Gastrocnemius medialis (tissue), 4 donors: ENCODE measurements around the gene TAF11L11. TPM values are rescaled to one million over a fixed set of nuclear protein-coding genes. Genes with fewer than 3 reads are reported as not detected.
"Not testable (repeated sequence)": the region's sequence is repeated elsewhere in the genome, so short reads cannot be mapped to it uniquely, and the experiment has no call there.

Experiments
- ATAC-seq, 2 donors: fragments of 150-250 bp; one replicate each; pipeline ENCODE4 v1.9.1; 2016
- DNase-seq, 2 donors: peaks; one replicate each; pipeline ENCODE4 v3.0.0-alpha.2; 2019
- H3K27ac ChIP-seq, 4 donors: fragments of 200-600 bp; sonication (generic); 1 replicate in 1 of 4; 2 replicates in 3 of 4; pipeline ENCODE4 v1.5.1; 2016 to 2018; ENCODE audit warnings: mild to moderate bottlenecking in 2 of 4, moderate library complexity in 1 of 4
- H3K27me3 ChIP-seq, 3 donors: fragments of 200-600 bp; sonication (generic) in 2 of 3; 1 replicate in 1 of 3; 2 replicates in 2 of 3; pipeline versions ENCODE4 v1.5.1 to v1.6.0; 2016 to 2019; ENCODE audit warnings: mild to moderate bottlenecking in 1 of 3, moderate library complexity in 1 of 3
- H3K36me3 ChIP-seq, 2 donors: fragments of 200-600 bp; sonication (generic) in 1 of 2; one replicate each; pipeline ENCODE4 v1.5.1; 2017 to 2018
- H3K4me1 ChIP-seq, 2 donors: fragments of 200-600 bp; sonication (generic) in 1 of 2; one replicate each; pipeline ENCODE4 v1.5.1; 2016 to 2017; ENCODE audit warnings: mild to moderate bottlenecking in 2 of 2
- H3K4me3 ChIP-seq, 4 donors: fragments of 200-600 bp; sonication (generic) in 3 of 4; 1 replicate in 1 of 4; 2 replicates in 3 of 4; pipeline ENCODE4 v1.5.1; 2016 to 2019; ENCODE audit warnings: mild to moderate bottlenecking in 2 of 4
- H3K9me3 ChIP-seq, 3 donors: fragments of 200-600 bp; sonication (generic) in 2 of 3; 1 replicate in 1 of 3; 2 replicates in 2 of 3; pipeline ENCODE4 v1.5.1; 2016 to 2019
- CTCF ChIP-seq, 5 experiments: fragments of 450-650 bp in 3 of 5; fragments of 200-600 bp in 2 of 5; sonication (generic) in 2 of 5; IDR thresholded peaks in 4 of 5; conservative IDR thresholded peaks in 1 of 5; 1 replicate in 4 of 5; 2 replicates in 1 of 5; pipeline ENCODE4 v1.5.1; 2016 to 2019; ENCODE audit warnings: antibody characterized with exemption in 5 of 5, mild to moderate bottlenecking in 3 of 5, moderate library complexity in 3 of 5
- POLR2A ChIP-seq, 2 donors: fragments of 450-650 bp; IDR thresholded peaks; one replicate each; pipeline ENCODE4 v1.6.1; 2017; ENCODE audit warnings: antibody characterized with exemption in 2 of 2, mild to moderate bottlenecking in 2 of 2, moderate library complexity in 2 of 2
- in situ Hi-C, 4 donors: fragments of 200-750 bp; cut with MboI; loops; one replicate each; pipeline versions ENCODE4 v1.15.0 to v1.8.0; 2017; ENCODE audit warnings: low sequenced_read_pairs in 4 of 4
- intact Hi-C: fragments of 100-400 bp; cut with DNase I; formaldehyde crosslinking; loops from one replicate; pipeline ENCODE4 v1.15.1; 2023; ENCODE audit warnings: low total_unique reads
- total RNA-seq, 4 donors: library from RNA; depleted of rRNA; stranded (reverse); fragments of >200 nt; gene quantifications; one replicate each; pipeline versions ENCODE4 v1.1.0 to v1.2.3, GENCODE V29; 2016

Gene TAF11L11
- total RNA-seq = not detected

- H3K27ac ChIP-seq, H3K36me3 ChIP-seq, H3K9me3 ChIP-seq, intact Hi-C loops, H3K4me1 ChIP-seq, in situ Hi-C loops, ATAC-seq, H3K27me3 ChIP-seq, H3K4me3 ChIP-seq, DNase-seq: not testable (repeated sequence)
Measured at GRCh38 chr5:17603880-17604279, at the start of gene TAF11L11. Gene TAF11L11, plus strand, starts transcription at chr5:17604183.

GRCh38 chr5:17585658-17586057, 18.3 kb upstream of the TAF11L11 start, which contains the start of gene TAF11L7:
Gene TAF11L7, minus strand, starts transcription at chr5:17585758.
- H3K9me3 ChIP-seq, in situ Hi-C loops, ATAC-seq: not testable (repeated sequence)

GRCh38 chr5:17590860-17591259, 13.1 kb upstream of the TAF11L11 start, which contains the start of gene TAF11L8:
Gene TAF11L8, minus strand, starts transcription at chr5:17590960.
- H3K36me3 ChIP-seq, H3K27ac ChIP-seq, intact Hi-C loops, in situ Hi-C loops, ATAC-seq, DNase-seq, H3K4me3 ChIP-seq, H3K4me1 ChIP-seq, H3K9me3 ChIP-seq, H3K27me3 ChIP-seq: not testable (repeated sequence)

More at GRCh38 chr5:17585658-17586057, 18.3 kb upstream of the TAF11L11 start, which contains the start of gene TAF11L7:
- H3K27me3 ChIP-seq, H3K4me1 ChIP-seq, H3K27ac ChIP-seq, H3K4me3 ChIP-seq, intact Hi-C loops, H3K36me3 ChIP-seq, DNase-seq: not testable (repeated sequence)

- H3K27me3 ChIP-seq, H3K4me3 ChIP-seq, H3K4me1 ChIP-seq, DNase-seq, in situ Hi-C loops, intact Hi-C loops, ATAC-seq, H3K27ac ChIP-seq, H3K36me3 ChIP-seq, H3K9me3 ChIP-seq: not testable (repeated sequence)
Measured at GRCh38 chr5:17594255-17594654, 9.7 kb upstream of the TAF11L11 start, which contains the start of gene TAF11L9. Gene TAF11L9, minus strand, starts transcription at chr5:17594394.

GRCh38 chr5:17597728-17598127, 6.3 kb upstream of the TAF11L11 start, which contains the start of gene TAF11L10:
Gene TAF11L10, minus strand, starts transcription at chr5:17597828.
- H3K4me3 ChIP-seq, H3K4me1 ChIP-seq, H3K27me3 ChIP-seq, DNase-seq, H3K9me3 ChIP-seq, H3K27ac ChIP-seq, ATAC-seq, intact Hi-C loops, H3K36me3 ChIP-seq, in situ Hi-C loops: not testable (repeated sequence)

- H3K4me1 ChIP-seq = no peaks in the 10 kb centered on the region
- TF ChIP-seq CTCF (IDR thresholded peaks at IDR 0.05 in 4 of 5, conservative IDR thresholded peaks at IDR 0.05 in 1 of 5) = no peak
- no peak for TF ChIP-seq POLR2A (IDR thresholded peaks at IDR 0.05)
- H3K27me3 ChIP-seq = no peaks in the 10 kb centered on the region
- H3K36me3 ChIP-seq = no peaks in the 10 kb centered on the region
- DNase-seq (no peak), ATAC-seq (no peak)
- no peak overlapping the region for H3K4me3 ChIP-seq
- intact Hi-C loops = no loop called here
- no peak overlapping the region for H3K27ac ChIP-seq
- H3K9me3 ChIP-seq = no peaks in the 10 kb centered on the region
- in situ Hi-C loops = no loop called here
Measured at GRCh38 chr5:17604951-17605350, 968 bp downstream of the TAF11L11 start.

GRCh38 chr5:17607461-17607860, 3.5 kb downstream of the TAF11L11 start:
- H3K27ac ChIP-seq, H3K27me3 ChIP-seq, H3K4me3 ChIP-seq, H3K4me1 ChIP-seq, ATAC-seq, H3K36me3 ChIP-seq, DNase-seq, intact Hi-C loops, in situ Hi-C loops, H3K9me3 ChIP-seq: not testable (repeated sequence)

GRCh38 chr5:17610092-17610491, 6.1 kb downstream of the TAF11L11 start, which contains the start of gene TAF11L12:
Gene TAF11L12, plus strand, starts transcription at chr5:17610392.
- H3K27ac ChIP-seq, ATAC-seq, in situ Hi-C loops, H3K9me3 ChIP-seq, H3K36me3 ChIP-seq, intact Hi-C loops, H3K4me1 ChIP-seq, H3K27me3 ChIP-seq, H3K4me3 ChIP-seq, DNase-seq: not testable (repeated sequence)
